Measurements from ENCODE around the gene ZDHHC15. TPM values are rescaled to one million over a fixed set of nuclear protein-coding genes. Genes with fewer than 3 reads are reported as not detected.
"Not testable (repeated sequence)": the region's sequence is repeated elsewhere in the genome, so short reads cannot be mapped to it uniquely, and the experiment has no call there.

Gene ZDHHC15
- total RNA-seq, 2 experiments from 2014 or later = 0.14 to 0.22 TPM

GRCh38 chrX:75365243-75365975, 157.4 kb downstream of the ZDHHC15 start:
- Mint-ChIP-seq H3K9me3 (peaks cover 8% of the 10 kb centered on the region), H3K27ac (no peak overlapping the region), H3K36me3 (peaks cover 4% of the 10 kb centered on the region), H3K27me3 (no peaks in the 10 kb centered on the region), H3K4me1 (ENCODE audit: low read depth) (no peaks in the 10 kb centered on the region), H3K4me3 (no peak overlapping the region)
- no peak for DNase-seq
- intact Hi-C loops (cut with micrococcal nuclease) = no loop called here
- ChIA-PET POLR2A (no interaction called here), CTCF (no interaction called here)

- peaks cover 4% of the 10 kb centered on the region for H3K36me3 Mint-ChIP-seq
- peaks cover 8% of the 10 kb centered on the region for H3K9me3 Mint-ChIP-seq
- ChIA-PET POLR2A (no interaction called here), CTCF (no interaction called here)
- H3K4me1 Mint-ChIP-seq (ENCODE audit: low read depth) = no peaks in the 10 kb centered on the region
- DNase-seq = no peak
- no peak overlapping the region for H3K4me3 Mint-ChIP-seq
- intact Hi-C loops (cut with micrococcal nuclease) = no loop called here
- H3K27me3 Mint-ChIP-seq = no peaks in the 10 kb centered on the region
- no peak overlapping the region for H3K27ac Mint-ChIP-seq
These were observed 161.0 kb downstream of the ZDHHC15 start for GRCh38 chrX:75361788-75362187.

GRCh38 chrX:75348601-75349000, 174.2 kb downstream of the ZDHHC15 start:
- H3K4me3 Mint-ChIP-seq; POLR2A ChIA-PET; H3K27me3 Mint-ChIP-seq; H3K27ac Mint-ChIP-seq; CTCF ChIA-PET; intact Hi-C loops (cut with micrococcal nuclease); H3K4me1 Mint-ChIP-seq (ENCODE audit: low read depth); DNase-seq: not testable (repeated sequence)
- Mint-ChIP-seq H3K36me3 (peaks cover 27% of the 10 kb centered on the region), H3K9me3 (peaks cover 10% of the 10 kb centered on the region)

GRCh38 chrX:75337525-75337924, 185.3 kb downstream of the ZDHHC15 start:
- POLR2A ChIA-PET = no interaction called here
- no peak for DNase-seq
- Mint-ChIP-seq H3K27ac (no peak overlapping the region), H3K4me3 (no peak overlapping the region), H3K4me1 (ENCODE audit: low read depth) (no peaks in the 10 kb centered on the region), H3K36me3 (peaks cover 17% of the 10 kb centered on the region), H3K9me3 (peaks cover 5% of the 10 kb centered on the region), H3K27me3 (no peaks in the 10 kb centered on the region)
- intact Hi-C loops (cut with micrococcal nuclease) = no loop called here
- CTCF ChIA-PET = no interaction called here

- no peak overlapping the region for H3K27ac Mint-ChIP-seq
These were observed 187.7 kb downstream of the ZDHHC15 start for GRCh38 chrX:75335127-75335458.

GRCh38 chrX:75334407-75335126, 188.3 kb downstream of the ZDHHC15 start:
- H3K4me3 Mint-ChIP-seq; H3K27me3 Mint-ChIP-seq; intact Hi-C loops (cut with micrococcal nuclease); H3K4me1 Mint-ChIP-seq (ENCODE audit: low read depth); DNase-seq; POLR2A ChIA-PET; H3K27ac Mint-ChIP-seq; CTCF ChIA-PET: not testable (repeated sequence)
- Mint-ChIP-seq H3K36me3 (peaks cover 41% of the 10 kb centered on the region), H3K9me3 (peaks cover 23% of the 10 kb centered on the region)

More at GRCh38 chrX:75335127-75335458, 187.7 kb downstream of the ZDHHC15 start:
- POLR2A ChIA-PET = no interaction called here
- intact Hi-C loops (cut with micrococcal nuclease) = no loop called here
- no peaks in the 10 kb centered on the region for H3K4me1 Mint-ChIP-seq (ENCODE audit: low read depth)
- no peaks in the 10 kb centered on the region for H3K27me3 Mint-ChIP-seq
- CTCF ChIA-PET = no interaction called here
- H3K4me3 Mint-ChIP-seq = no peak overlapping the region
- H3K9me3 Mint-ChIP-seq = peaks cover 19% of the 10 kb centered on the region
- no peak for DNase-seq
- H3K36me3 Mint-ChIP-seq = peaks cover 36% of the 10 kb centered on the region

- H3K9me3 Mint-ChIP-seq = peaks cover 30% of the 10 kb centered on the region
These were observed 195.2 kb downstream of the ZDHHC15 start for GRCh38 chrX:75327607-75328006.

More at GRCh38 chrX:75327607-75328006, 195.2 kb downstream of the ZDHHC15 start:
- no peaks in the 10 kb centered on the region for H3K4me1 Mint-ChIP-seq (ENCODE audit: low read depth)
- H3K36me3 Mint-ChIP-seq = peaks cover 73% of the 10 kb centered on the region
- H3K27ac Mint-ChIP-seq = no peak overlapping the region
- POLR2A ChIA-PET = no interaction called here
- no peak overlapping the region for H3K4me3 Mint-ChIP-seq
- no peak for DNase-seq
- H3K27me3 Mint-ChIP-seq = no peaks in the 10 kb centered on the region
- CTCF ChIA-PET = no interaction called here
- intact Hi-C loops (cut with micrococcal nuclease) = no loop called here

Other genes starting within 250 kb of the ZDHHC15 start
- 10 to 100 TPM; 29.5 to 32.7 TPM for gene UPRT, start 249.0 kb downstream of the ZDHHC15 start, total RNA-seq

Data from activated CD4-positive, alpha-beta memory T cell treated with anti-CD3 and anti-CD28 coated beads for 36 hours (primary cell).